Measurements from ENCODE around the gene RBM3.

Gene RBM3

DNA sequence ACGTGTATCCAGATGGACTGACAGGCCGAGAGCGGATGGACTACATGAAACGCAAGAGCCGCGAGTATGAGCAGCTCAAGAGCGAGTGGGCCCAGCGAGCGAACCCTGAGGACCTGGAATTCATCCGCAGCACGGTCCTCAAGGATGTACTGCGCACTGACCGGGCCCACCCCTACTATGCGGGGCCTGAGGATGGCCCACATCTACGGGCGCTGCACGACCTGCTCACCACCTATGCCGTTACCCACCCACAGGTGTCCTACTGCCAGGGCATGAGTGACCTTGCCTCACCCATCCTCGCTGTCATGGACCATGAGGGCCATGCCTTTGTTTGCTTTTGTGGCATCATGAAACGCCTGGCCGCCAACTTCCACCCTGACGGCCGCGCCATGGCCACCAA, 14.6 kb upstream of the RBM3 start:
- Mint-ChIP-seq H3K27me3 (no peaks in the 10 kb centered on the region), H3K9me3 (no peaks in the 10 kb centered on the region), H3K4me1 (peaks cover 3% of the 10 kb centered on the region), H3K27ac (no peak overlapping the region), H3K36me3 (peaks cover 2% of the 10 kb centered on the region), H3K4me3 (no peak overlapping the region)

DNA sequence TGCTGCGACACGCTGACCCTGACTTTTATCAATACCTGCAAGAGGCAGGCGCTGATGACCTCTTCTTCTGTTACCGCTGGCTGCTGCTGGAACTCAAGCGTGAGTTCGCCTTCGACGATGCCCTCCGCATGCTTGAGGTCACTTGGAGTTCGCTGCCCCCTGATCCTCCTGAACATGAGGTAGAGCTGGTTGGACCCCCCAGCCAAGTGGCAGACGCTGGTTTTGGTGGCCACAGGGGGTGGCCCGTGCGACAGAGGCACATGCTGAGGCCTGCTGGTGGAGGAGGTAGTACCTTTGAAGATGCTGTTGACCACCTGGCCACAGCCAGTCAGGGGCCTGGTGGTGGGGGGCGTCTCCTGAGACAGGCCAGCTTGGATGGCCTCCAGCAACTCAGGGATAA, 14.2 kb upstream of the RBM3 start:
- Mint-ChIP-seq H3K27me3 (no peaks in the 10 kb centered on the region), H3K4me1 (peaks cover 3% of the 10 kb centered on the region), H3K9me3 (no peaks in the 10 kb centered on the region), H3K36me3 (no peaks in the 10 kb centered on the region), H3K27ac (no peak overlapping the region), H3K4me3 (no peak overlapping the region)

DNA sequence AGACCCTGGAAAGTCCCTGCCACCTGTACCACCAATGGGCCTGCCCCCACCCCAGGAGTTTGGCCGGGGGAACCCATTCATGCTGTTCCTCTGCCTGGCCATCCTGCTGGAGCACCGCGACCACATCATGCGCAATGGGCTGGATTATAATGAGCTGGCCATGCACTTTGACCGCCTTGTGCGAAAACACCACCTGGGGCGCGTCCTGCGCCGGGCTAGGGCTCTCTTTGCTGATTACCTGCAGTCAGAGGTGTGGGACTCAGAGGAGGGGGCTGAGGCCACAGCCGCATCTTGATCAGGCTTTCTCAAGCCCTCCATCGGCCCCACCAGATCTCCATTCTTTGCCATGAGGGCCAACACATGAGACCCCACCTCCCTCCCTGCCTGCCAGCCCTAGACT, 13.6 kb upstream of the RBM3 start:
- Mint-ChIP-seq H3K4me1 (peaks cover 3% of the 10 kb centered on the region), H3K27me3 (no peaks in the 10 kb centered on the region), H3K4me3 (no peak overlapping the region), H3K27ac (no peak overlapping the region), H3K9me3 (no peaks in the 10 kb centered on the region), H3K36me3 (no peaks in the 10 kb centered on the region)

DNA sequence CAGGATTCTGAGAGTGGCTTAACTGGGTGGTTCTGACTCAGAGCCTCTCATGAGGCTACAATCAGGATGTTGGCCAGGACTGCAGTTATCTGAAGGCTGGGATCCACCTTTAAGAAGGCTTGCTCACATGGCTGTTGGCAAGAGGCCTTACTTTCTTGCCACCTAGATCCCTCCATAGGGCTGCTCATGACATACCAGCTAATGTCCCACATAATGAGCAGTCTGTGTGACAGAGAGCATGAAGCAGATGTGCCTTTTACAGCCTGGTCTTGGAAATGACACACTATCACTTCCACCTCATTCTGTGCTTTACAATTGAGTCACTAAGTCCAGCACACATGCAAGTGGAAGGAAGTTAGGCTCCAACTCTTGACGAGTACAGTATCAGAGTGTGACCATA, 4.3 kb upstream of the RBM3 start:
- no peaks in the 10 kb centered on the region for H3K27me3 Mint-ChIP-seq
- no peak overlapping the region for H3K4me3 Mint-ChIP-seq
- H3K27ac Mint-ChIP-seq, result no peak overlapping the region
- peaks cover 2% of the 10 kb centered on the region for H3K36me3 Mint-ChIP-seq
- no peaks in the 10 kb centered on the region for H3K9me3 Mint-ChIP-seq
- peaks cover 5% of the 10 kb centered on the region for H3K4me1 Mint-ChIP-seq

DNA sequence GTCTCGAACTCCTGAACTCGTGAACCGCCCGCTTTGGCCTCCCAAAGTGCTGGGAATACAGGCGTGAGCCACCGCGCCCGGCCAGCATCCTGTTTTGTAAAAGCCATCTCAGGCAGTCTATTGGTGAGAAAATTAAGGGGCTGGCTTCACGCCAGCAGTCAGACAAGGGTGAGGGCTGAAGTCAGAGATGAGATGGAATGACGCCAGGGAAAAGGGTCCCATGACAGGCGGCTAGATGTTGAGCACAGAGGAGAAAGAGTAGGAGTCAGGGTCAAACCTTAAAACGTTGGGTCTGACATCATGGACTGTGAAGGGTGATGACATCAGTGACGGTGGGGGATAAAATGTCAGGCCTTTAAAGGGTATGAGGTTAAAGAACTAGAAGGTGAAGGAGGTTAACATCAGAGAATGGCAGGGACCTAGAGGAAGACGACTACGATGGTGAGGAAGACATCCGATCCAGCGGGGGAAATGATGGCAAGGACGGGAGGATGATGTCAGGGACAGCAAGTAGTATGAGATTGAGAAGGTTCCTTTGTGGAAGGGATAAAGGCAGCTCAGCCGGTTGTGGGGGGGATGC, 504 bp upstream of the RBM3 start:
- H3K9me3 Mint-ChIP-seq, result no peaks in the 10 kb centered on the region
- peaks cover 15% of the 10 kb centered on the region for H3K4me1 Mint-ChIP-seq
- H3K36me3 Mint-ChIP-seq, result peaks cover 12% of the 10 kb centered on the region
- peak overlapping the region; percentile 99 for H3K4me3 Mint-ChIP-seq
- H3K27ac Mint-ChIP-seq, result peak overlapping the region; percentile 100
- no peaks in the 10 kb centered on the region for H3K27me3 Mint-ChIP-seq

DNA sequence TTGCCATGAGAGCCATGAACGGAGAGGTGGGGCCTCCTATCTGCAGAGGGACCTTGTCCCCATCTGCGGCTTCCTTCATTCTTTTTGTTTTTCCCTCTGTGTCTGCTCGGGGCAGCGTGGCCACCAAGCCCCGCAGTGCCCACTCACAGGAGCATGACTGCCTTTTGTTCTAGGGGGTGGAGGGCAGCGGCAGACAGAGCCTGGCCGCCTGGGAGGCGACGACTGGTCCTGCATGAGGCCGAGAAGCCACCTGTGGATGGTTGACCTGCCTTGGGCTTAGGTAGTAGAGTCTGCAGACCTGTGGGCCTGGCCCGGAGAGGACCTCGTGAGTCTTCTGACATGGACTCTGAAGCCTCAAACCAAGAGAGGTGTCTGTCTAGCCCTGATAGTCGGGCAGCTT, 1.4 kb downstream of the RBM3 start:
- Mint-ChIP-seq H3K27me3 (no peaks in the 10 kb centered on the region), H3K27ac (peak overlapping the region; percentile 100), H3K36me3 (peaks cover 13% of the 10 kb centered on the region), H3K9me3 (no peaks in the 10 kb centered on the region), H3K4me3 (peak overlapping the region; percentile 99), H3K4me1 (peaks cover 22% of the 10 kb centered on the region)

DNA sequence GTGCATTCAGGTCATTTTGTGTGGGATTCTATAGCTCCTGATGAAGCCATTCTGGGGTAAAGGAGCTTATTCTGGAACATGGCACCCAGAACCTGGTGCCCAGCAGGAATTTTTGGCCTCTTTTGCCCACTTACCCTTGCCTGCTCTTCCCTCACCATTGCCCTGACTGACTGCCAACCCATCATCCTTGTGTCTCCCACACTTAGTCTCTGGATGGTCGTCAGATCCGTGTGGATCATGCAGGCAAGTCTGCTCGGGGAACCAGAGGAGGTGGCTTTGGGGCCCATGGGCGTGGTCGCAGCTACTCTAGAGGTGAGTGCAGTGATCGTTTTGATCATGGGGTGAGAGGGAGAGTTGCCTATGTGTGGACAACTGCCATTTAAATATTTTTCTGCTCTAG, 1.8 kb downstream of the RBM3 start:
- Mint-ChIP-seq H3K36me3 (peaks cover 13% of the 10 kb centered on the region), H3K4me1 (peaks cover 22% of the 10 kb centered on the region), H3K27ac (no peak overlapping the region), H3K4me3 (peak overlapping the region; percentile 99), H3K9me3 (no peaks in the 10 kb centered on the region), H3K27me3 (no peaks in the 10 kb centered on the region)

DNA sequence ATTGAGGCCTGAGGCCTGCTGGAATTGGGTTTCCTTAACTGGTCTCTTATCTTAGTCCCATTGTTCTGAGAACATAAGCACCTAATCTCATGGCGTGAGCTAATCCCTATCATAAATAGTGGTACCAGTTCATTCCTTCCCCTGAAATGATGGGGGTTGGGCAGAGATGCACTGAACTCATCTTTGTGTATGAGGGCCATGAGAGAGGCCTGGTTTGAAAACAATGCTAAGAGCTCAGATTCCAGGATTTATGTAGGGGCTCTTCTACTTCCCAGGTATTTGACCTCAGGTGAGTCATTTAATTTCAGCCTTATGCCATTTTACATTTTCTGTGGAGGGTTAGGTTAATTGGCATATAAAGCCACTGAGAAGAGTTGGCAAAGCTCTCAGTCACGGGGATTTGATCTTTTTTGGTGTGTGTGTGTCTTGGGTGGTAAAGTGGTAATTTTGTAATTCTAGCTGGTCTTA, 4.4 kb downstream of the RBM3 start:
- Mint-ChIP-seq H3K9me3 (no peaks in the 10 kb centered on the region), H3K27ac (peak overlapping the region; percentile 5), H3K4me3 (peak overlapping the region; percentile 23), H3K36me3 (peaks cover 13% of the 10 kb centered on the region), H3K27me3 (no peaks in the 10 kb centered on the region), H3K4me1 (peaks cover 25% of the 10 kb centered on the region)

DNA sequence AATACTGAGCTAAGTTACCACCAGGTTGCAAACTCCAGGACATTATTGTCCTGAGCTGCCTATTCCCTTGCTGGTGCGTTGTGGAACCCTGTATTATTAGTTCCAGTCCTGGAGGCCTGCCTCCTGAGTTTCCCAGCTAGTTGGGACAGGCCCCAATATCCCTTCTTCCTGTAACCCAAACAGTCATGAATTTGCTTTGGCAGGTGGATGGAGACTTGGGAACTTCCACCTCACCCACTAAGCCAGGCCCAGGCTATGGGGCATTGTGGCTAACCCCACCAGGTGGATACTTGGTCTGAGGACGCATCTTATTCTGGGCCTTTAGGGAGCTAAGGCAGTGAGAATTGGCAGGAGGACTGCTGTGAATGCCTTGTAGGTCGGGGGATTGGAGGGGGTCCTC, 5.0 kb downstream of the RBM3 start:
- Mint-ChIP-seq H3K36me3 (peaks cover 13% of the 10 kb centered on the region), H3K9me3 (no peaks in the 10 kb centered on the region), H3K27ac (no peak overlapping the region), H3K27me3 (no peaks in the 10 kb centered on the region), H3K4me1 (peaks cover 21% of the 10 kb centered on the region), H3K4me3 (no peak overlapping the region)

DNA sequence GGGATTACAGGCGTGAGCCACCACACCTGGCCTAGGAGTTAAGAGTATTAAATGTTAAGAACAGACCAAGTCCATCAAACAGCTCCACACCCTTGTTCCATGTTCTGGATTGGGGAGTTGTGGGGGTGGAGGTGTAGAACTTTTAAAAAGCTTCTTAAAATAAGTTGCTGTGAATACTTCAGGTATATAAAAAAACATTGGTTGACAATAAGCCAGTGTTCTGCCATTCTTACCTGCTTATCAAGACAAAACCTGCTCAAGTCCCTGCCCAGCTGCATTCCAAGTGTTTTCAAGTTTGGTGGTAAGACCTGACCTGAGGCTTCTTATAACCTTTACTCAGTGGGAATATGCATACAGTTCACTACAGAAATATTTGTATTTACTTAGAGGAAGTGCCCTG, 6.4 kb downstream of the RBM3 start:
- Mint-ChIP-seq H3K36me3 (peaks cover 5% of the 10 kb centered on the region), H3K9me3 (no peaks in the 10 kb centered on the region), H3K27me3 (no peaks in the 10 kb centered on the region), H3K4me3 (no peak overlapping the region), H3K27ac (no peak overlapping the region), H3K4me1 (peaks cover 19% of the 10 kb centered on the region)

DNA sequence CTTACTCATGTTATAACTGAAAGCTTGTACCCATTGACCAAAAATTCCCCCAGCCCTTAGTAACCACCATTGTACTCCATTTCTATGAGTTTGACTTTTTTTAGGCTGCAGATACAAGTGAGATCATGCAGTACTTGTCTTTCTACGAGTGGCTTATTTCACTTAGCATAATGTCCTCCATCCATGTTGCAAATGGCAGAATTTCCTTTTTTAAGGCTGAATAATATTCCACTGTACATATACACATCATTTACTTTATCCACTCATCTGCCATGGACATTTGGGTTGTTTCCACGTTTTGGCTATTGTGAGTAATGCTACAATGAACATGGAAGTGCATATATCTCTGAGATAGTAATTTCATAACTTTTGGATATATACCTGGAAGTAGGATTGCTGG, 10.4 kb downstream of the RBM3 start:
- H3K27me3 Mint-ChIP-seq, result no peaks in the 10 kb centered on the region
- peaks cover 2% of the 10 kb centered on the region for H3K36me3 Mint-ChIP-seq
- no peaks in the 10 kb centered on the region for H3K9me3 Mint-ChIP-seq
- peaks cover 7% of the 10 kb centered on the region for H3K4me1 Mint-ChIP-seq
- H3K27ac Mint-ChIP-seq, result no peak overlapping the region
- H3K4me3 Mint-ChIP-seq, result no peak overlapping the region

DNA sequence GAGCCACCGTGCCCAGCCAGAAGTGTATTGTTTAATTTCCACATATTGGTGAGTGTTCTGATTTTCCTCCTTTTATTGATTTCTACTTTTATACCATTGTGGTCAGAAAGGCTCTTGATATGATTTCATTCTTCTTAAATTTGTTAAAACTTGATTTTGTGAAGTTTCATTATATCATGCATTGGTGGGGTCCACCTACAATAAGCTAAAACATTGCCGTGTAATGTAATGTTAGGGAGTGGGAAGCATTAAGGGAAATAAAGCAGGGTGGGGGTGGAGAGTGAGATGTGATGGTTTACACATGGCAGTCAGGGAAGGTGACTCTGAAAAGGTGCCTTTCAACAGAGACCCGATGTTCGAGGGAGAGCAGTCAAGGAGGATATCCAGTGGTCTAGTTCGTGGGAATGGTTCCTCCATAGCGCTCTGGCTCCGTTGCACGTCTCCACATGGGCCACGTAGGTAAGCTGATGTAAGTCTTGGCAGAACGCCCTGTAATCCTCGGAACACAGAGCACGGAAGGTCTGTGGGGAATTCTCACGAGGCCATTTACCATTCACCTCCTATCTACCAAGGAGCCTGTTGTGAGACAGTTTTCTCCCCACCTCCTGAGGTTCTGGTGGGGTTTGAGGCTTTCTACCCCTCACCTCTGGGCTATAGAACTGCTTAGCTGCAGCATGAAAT, 15.3 kb downstream of the RBM3 start:
- H3K4me3 Mint-ChIP-seq, result no peak overlapping the region
- H3K27ac Mint-ChIP-seq, result no peak overlapping the region
- no peaks in the 10 kb centered on the region for H3K36me3 Mint-ChIP-seq
- no peaks in the 10 kb centered on the region for H3K4me1 Mint-ChIP-seq
- no peaks in the 10 kb centered on the region for H3K27me3 Mint-ChIP-seq
- H3K9me3 Mint-ChIP-seq, result no peaks in the 10 kb centered on the region

DNA sequence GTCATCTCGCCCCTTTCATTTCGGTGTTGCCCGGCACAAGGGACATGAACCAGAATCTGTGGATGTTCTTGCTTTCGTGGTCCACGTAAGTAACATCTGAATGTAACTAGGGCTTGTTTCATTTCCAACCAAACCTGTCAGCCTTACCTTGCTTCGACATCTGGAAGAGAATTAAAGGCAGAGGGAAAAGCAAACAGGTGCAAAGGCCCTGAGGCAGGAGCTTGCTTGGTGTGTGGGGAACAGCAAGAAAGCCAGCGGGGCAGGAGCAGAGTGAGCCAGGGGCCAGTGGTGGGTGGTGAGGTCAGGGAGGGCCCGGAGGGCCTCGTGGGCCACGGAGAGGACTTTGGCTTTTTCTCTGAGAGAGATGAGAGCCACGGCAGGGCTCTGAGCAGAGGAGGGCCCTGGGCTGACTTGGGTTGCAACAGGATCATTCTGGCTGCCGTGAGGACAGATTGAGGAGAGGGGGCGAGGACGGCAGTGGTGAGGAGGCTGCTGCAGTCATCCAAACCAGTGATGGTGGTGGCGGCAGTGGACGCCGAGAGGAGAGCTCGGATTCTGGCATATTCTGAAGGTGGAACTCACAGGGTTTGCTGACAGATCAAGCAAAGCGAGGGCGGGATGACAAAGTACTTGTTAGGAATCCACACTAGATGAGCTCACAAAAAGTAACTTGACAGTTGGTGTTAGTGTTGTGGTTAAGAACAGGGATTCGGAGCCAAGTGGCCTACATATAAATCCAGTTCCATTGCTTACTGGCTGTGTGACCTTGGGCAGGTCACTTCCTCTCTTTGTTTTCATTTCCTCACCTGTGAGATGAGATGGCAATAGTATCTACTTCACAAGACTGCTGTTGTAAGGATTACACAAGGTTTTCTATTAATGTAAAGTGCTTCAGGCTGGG, 16.2 kb downstream of the RBM3 start:
- Mint-ChIP-seq H3K4me3 (no peak overlapping the region), H3K36me3 (no peaks in the 10 kb centered on the region), H3K9me3 (no peaks in the 10 kb centered on the region), H3K27me3 (no peaks in the 10 kb centered on the region), H3K27ac (no peak overlapping the region), H3K4me1 (no peaks in the 10 kb centered on the region)

DNA sequence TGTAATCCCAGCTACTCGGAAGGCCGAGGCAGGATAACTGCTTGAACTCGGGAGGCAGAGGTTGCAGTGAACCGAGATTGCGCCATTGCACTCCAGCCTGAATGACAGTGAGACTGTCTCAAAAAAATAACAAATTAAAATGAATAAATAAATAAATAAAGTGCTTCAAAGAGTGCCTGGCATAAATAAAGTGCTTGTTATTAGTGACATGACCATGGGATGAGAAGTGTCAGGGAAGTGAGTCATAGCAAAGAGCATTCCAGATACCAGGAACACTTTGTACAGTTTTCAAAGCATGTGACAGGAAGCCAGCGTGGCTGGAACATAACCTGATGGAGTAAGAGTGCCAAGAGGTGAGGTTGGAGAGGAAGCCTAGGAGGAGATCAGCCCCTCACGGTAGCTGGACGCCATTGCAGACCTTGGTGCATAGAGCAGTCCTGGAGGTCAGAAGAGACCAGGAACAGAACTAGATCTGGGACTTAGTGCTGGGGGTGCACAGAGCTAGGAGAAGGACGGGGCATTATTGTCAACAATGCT, 17.0 kb downstream of the RBM3 start:
- H3K36me3 Mint-ChIP-seq, result no peaks in the 10 kb centered on the region
- no peaks in the 10 kb centered on the region for H3K9me3 Mint-ChIP-seq
- H3K27me3 Mint-ChIP-seq, result no peaks in the 10 kb centered on the region
- H3K4me1 Mint-ChIP-seq, result no peaks in the 10 kb centered on the region
- H3K27ac Mint-ChIP-seq, result no peak overlapping the region
- no peak overlapping the region for H3K4me3 Mint-ChIP-seq

DNA sequence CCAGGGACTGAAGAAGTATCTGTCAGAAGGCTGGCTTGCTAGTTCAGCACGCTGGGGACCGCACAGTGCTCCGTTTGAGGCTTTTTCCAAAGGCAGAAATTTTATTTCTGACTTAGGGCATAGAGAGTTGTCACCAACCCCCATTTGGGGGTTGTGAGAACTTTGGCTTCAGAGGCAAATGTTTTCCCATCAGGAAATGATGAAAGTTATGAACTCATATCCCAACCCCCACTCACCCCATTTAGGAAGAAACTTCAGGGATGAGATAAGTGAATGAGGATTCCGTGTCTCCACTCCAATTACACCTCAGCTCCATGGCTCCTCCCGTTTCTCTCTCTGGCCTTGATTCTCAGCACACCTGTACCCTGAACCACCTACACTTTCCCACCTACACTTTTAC, 18.7 kb downstream of the RBM3 start:
- Mint-ChIP-seq H3K36me3 (no peaks in the 10 kb centered on the region), H3K4me3 (no peak overlapping the region), H3K4me1 (peaks cover 5% of the 10 kb centered on the region), H3K27me3 (no peaks in the 10 kb centered on the region), H3K9me3 (no peaks in the 10 kb centered on the region), H3K27ac (no peak overlapping the region)

DNA sequence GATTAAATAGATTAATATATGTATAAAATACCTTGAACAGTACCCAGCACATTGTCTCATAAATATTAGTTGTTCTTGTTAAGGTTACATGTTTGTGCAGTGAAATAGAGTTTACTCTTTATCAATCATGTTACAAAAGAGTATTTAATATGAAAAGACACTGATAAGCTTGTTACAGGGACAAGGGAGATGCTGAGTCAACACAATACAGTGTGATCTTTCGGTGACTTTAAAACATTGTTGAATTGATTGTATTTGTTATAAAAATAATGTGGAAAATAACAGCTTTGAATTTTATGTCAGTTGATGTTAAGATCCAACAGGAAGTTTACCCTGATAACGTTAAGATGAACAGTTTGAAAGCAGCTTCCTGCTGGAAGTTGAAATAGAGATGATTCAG, 21.6 kb downstream of the RBM3 start:
- Mint-ChIP-seq H3K27me3 (no peaks in the 10 kb centered on the region), H3K4me3 (no peak overlapping the region), H3K4me1 (peaks cover 10% of the 10 kb centered on the region), H3K36me3 (no peaks in the 10 kb centered on the region), H3K27ac (no peak overlapping the region), H3K9me3 (no peaks in the 10 kb centered on the region)

Data from activated naive CD4-positive, alpha-beta T cell treated with anti-CD3 and anti-CD28 coated beads, Interleukin-2, amount 50 U/mL, for 24 hours (primary cell).